GM19025 (cell line): ENCODE measurements around the gene CASD1.

Experiments
- ATAC-seq: cut with Tn5 transposase; IDR thresholded peaks from one replicate; pipeline ENCODE4 v1.9.1; 2021; ENCODE audit warnings: mild to moderate bottlenecking, low read depth, moderate library complexity; ENCODE audit not compliant: unreplicated experiment

CASD1 gene

GRCh38 chr7:94512735-94513564 is 3.3 kb downstream of the CASD1 start:
- no peak for ATAC-seq

GRCh38 chr7:94513565-94513860 is 3.9 kb downstream of the CASD1 start:
- ATAC-seq: no peak

- no peak for ATAC-seq
Observed at GRCh38 chr7:94514140-94514889, 4.7 kb downstream of the CASD1 start.

- no peak for ATAC-seq
Observed at GRCh38 chr7:94514917-94515316, 5.3 kb downstream of the CASD1 start.

- no peak for ATAC-seq
Observed at GRCh38 chr7:94525923-94526322, 16.3 kb downstream of the CASD1 start.

GRCh38 chr7:94529516-94529915 is 19.9 kb downstream of the CASD1 start:
- no peak for ATAC-seq

- no peak for ATAC-seq
Observed at GRCh38 chr7:94530109-94530508, 20.5 kb downstream of the CASD1 start.

- no peak for ATAC-seq
Observed at GRCh38 chr7:94532676-94533075, 23.1 kb downstream of the CASD1 start.

GRCh38 chr7:94540428-94540827 is 30.8 kb downstream of the CASD1 start:
- no peak for ATAC-seq

- no peak for ATAC-seq
Observed at GRCh38 chr7:94547126-94547525, 37.5 kb downstream of the CASD1 start.

GRCh38 chr7:94556028-94556427 is 46.4 kb downstream of the CASD1 start:
- no peak for ATAC-seq

GRCh38 chr7:94557215-94557614 is 47.6 kb downstream of the CASD1 start:
- ATAC-seq: no peak

GRCh38 chr7:94559972-94560371 is 50.4 kb downstream of the CASD1 start:
- no peak for ATAC-seq

GRCh38 chr7:94561841-94562514 is 52.4 kb downstream of the CASD1 start:
- ATAC-seq: no peak

- ATAC-seq: no peak
Observed at GRCh38 chr7:94562525-94562924, 52.9 kb downstream of the CASD1 start.

GRCh38 chr7:94565247-94565894 is 55.8 kb downstream of the CASD1 start:
- no peak for ATAC-seq

- no peak for ATAC-seq
Observed at GRCh38 chr7:94567396-94567795, 57.8 kb downstream of the CASD1 start.

- ATAC-seq: no peak
Observed at GRCh38 chr7:94571816-94572215, 62.2 kb downstream of the CASD1 start.

GRCh38 chr7:94575646-94576045 is 66.0 kb downstream of the CASD1 start:
- ATAC-seq: no peak

- ATAC-seq: no peak
Observed at GRCh38 chr7:94576316-94576715, 66.7 kb downstream of the CASD1 start.

GRCh38 chr7:94577357-94577756 is 67.7 kb downstream of the CASD1 start:
- no peak for ATAC-seq
